GM12892 (cell line): ENCODE results near the gene ARHGEF35.
"Not testable (repeated sequence)": the region's sequence is repeated elsewhere in the genome, so short reads cannot be mapped to it uniquely, and the experiment has no call there.

ENCODE experiments used
- POLR2A ChIP-seq: IDR thresholded peaks from 2 replicates; pipeline ENCODE4 v1.6.1; 2011; ENCODE audit warnings: low read depth, low read length, control low read depth
- POLR2AphosphoS5 ChIP-seq: IDR thresholded peaks from 2 replicates; pipeline ENCODE4 v1.6.1; 2011; ENCODE audit warnings: low read depth, low read length, control low read depth

GRCh38 chr7:144205306-144205705, 9.7 kb upstream of the ARHGEF35 start:
- TF ChIP-seq POLR2AphosphoS5, POLR2A: not testable (repeated sequence)
